GM12872 (cell line): Measurements from ENCODE around the gene AKT3.

Experiments
- TF ChIP-seq, protein P1 (sequence below): IDR thresholded peaks from 3 replicates; pipeline ENCODE4 v1.5.1; 2011; ENCODE audit warnings: low read depth, mild to moderate bottlenecking, low read length, moderate library complexity; ENCODE audit not compliant: insufficient read depth

The AKT3 gene

DNA sequence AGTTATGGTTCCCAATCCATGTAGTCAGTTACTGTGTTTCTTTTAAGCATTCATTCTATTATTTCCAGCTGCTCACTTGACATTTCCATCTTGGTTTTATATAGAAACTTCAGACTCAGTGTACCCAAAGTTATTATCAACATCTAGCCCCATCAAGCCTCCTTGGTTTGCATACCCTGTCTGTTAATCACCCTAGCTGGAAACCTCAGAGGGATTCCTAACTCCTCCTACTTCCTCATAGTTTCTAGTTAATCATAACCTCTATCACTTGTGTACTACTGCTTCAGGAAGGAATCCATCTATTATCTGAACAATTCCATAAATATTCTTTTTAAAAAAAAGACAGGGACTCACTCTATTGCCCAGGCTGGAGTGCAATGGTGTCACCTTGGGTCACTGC is 300.9 kb downstream of the AKT3 start:
- TF ChIP-seq, protein P1, sequence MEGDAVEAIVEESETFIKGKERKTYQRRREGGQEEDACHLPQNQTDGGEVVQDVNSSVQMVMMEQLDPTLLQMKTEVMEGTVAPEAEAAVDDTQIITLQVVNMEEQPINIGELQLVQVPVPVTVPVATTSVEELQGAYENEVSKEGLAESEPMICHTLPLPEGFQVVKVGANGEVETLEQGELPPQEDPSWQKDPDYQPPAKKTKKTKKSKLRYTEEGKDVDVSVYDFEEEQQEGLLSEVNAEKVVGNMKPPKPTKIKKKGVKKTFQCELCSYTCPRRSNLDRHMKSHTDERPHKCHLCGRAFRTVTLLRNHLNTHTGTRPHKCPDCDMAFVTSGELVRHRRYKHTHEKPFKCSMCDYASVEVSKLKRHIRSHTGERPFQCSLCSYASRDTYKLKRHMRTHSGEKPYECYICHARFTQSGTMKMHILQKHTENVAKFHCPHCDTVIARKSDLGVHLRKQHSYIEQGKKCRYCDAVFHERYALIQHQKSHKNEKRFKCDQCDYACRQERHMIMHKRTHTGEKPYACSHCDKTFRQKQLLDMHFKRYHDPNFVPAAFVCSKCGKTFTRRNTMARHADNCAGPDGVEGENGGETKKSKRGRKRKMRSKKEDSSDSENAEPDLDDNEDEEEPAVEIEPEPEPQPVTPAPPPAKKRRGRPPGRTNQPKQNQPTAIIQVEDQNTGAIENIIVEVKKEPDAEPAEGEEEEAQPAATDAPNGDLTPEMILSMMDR, result no peak

DNA sequence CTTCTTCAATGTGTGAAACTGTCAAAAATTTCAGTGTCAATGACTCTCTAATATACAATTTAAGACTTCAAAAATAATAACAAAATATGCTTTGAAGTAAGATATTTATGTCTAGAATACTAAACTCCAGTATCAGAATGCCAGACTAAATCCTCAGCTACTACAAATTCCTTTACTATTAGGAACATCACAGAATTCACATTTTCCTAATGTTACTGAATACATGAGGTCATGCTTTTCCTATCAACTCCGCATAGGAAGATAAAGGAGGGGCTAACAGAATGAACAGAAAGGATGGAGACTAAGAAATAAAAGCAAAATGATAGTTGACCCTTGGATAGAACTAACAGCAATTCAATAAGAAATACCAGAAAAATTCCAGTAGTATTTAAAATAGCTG is 301.5 kb downstream of the AKT3 start:
- TF ChIP-seq, protein P1, result no peak

DNA sequence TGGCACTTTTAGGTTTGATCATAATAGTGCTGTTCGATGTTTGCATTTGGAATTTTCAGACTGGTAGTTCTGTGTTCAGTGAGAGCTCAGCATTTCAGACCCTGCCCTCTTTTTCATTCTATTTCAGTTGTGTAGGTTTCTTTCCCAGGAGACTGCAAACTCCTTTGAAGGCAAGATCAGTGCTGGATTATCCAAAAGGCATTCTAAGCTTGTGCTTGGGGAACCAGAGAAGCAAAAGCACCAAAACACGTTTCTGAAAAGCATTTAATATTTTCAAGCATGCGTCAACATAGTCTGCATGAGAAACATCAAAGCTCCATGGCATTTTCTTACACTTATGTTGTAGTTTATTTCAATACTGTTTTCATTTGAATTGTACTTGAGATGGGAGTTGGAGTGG is 302.2 kb downstream of the AKT3 start:
- TF ChIP-seq, protein P1, result no peak

DNA sequence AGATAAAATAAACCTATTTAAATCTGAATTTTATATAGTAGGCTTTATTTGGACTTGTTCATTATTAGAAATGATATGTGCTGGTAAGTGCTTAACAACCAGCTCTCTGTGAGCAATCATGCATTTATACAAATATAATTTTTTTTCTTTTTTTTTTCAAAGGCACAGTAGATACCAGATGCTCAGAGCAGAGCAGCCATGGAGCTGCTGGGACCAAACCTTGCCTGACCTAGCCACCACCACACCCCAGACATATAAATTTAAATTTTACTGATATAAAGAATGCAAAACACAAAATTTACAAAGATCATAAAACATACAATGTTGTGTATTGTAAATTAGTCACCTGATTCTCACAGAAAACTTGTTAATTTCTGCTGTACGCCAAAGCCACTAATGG is 303.6 kb downstream of the AKT3 start:
- TF ChIP-seq, protein P1, result no peak

DNA sequence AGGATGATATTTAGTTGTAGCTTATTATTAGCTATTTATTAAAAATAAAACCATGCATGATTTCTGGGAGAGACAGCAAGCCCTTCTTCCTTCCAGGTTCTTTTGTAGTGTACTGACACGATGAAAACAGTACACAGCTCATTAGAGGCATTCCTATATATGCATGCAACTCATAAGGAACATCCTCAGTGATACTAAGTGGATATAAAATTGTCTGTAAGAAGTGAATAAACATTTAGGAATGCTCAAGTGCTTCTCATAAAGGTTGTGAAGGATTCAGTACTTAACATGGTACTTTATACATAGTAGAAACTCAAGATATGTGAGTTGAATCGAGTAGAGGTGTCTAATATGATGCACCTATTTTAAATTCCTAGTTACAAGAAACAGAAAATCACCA is 306.5 kb downstream of the AKT3 start:
- TF ChIP-seq, protein P1, result no peak

DNA sequence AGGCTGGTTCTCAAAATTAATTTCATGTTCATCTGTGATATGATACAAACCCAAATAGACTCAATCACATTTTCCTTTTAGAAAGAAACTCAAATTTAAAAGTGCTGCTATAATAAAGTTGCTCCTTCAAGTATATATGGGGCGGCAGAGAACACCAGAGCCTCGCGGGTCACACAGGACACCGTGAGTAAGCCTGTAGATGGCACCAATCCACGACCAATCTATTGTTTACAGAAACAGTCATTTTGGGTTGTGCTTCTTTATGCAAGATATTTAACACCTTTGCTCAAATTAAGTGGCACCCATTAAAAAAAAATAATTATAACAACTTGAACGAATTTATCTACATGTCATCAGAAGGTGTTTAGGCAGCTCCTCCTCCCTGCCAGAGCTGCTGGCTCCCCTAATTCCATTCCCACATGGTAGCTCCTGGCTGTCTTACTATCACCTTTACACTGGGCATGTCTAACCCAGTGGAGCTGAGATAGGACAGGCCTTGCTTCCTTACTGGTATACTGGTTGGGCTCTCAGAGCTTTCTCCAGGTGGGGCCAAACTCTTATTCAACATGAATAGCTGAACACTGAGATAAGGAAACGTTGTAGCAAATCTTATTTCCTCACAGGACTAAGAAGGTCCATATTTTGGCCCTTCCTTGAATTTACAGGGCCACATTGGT is 307.2 kb downstream of the AKT3 start:
- TF ChIP-seq, protein P1, result no peak

DNA sequence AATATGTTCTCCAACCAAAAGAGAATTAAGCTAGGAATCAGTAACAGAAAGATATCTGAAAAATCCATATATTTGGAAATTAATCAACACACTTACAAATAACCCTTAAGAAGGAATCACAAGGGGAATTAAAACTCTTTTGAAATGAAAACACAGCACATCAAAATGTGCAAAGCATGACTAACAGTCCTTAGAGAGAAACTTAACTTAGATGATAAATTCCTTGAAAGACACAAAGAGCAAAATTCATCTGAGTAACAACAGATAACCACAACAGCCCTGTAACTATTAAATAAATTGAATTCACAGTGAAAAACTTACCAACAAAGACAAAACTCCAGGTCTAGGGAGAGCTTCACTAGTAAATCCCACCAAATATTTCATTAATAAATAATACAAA is 310.4 kb downstream of the AKT3 start:
- TF ChIP-seq, protein P1, result no peak

DNA sequence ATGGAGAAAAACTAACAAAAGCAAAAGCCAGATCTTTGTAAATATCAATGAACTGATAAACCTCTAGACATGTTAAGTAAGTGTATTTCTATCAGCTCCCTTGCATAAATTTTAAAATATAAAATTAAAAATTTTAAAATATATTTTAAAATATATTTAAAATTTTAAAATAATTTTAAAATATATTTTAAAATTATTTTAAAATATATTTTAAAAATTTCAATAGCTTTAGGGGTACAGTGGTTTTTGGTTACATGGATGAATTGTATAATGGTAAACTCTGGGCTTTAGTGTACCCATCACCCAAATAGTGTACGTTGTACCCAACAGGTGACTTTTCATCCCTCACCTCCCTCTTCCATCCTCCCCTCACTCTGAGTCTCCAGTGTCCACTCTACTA is 315.0 kb downstream of the AKT3 start:
- TF ChIP-seq, protein P1, result no peak
